ENCODE measurements around the gene ROR2. TPM values are rescaled to one million over a fixed set of nuclear protein-coding genes. Genes with fewer than 3 reads are reported as not detected.

The ROR2 gene
- total and polyA plus RNA-seq, 2 experiments from 2014 or later, result 8.1 to 18.8 TPM

DNA sequence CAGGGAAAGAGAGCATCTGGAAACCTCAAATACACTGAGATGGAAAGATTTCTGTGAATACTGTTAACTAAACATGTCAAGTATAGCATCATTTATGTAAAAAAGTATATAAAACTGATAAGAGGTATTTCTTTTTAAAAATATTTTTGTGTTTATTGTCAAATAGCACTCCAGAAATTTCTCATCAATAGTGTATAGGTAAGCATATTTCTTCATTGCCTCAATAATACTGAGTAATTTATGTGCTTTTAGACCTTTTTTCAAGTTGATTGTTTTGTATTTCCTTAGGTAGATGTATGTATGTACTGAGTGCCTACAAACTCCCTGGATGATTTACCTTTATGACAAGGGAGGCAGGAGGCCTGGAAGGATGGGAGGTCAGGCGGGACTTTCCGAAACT lies 196.3 kb downstream of the ROR2 start (continued):
- TF ChIP-seq, protein P1, sequence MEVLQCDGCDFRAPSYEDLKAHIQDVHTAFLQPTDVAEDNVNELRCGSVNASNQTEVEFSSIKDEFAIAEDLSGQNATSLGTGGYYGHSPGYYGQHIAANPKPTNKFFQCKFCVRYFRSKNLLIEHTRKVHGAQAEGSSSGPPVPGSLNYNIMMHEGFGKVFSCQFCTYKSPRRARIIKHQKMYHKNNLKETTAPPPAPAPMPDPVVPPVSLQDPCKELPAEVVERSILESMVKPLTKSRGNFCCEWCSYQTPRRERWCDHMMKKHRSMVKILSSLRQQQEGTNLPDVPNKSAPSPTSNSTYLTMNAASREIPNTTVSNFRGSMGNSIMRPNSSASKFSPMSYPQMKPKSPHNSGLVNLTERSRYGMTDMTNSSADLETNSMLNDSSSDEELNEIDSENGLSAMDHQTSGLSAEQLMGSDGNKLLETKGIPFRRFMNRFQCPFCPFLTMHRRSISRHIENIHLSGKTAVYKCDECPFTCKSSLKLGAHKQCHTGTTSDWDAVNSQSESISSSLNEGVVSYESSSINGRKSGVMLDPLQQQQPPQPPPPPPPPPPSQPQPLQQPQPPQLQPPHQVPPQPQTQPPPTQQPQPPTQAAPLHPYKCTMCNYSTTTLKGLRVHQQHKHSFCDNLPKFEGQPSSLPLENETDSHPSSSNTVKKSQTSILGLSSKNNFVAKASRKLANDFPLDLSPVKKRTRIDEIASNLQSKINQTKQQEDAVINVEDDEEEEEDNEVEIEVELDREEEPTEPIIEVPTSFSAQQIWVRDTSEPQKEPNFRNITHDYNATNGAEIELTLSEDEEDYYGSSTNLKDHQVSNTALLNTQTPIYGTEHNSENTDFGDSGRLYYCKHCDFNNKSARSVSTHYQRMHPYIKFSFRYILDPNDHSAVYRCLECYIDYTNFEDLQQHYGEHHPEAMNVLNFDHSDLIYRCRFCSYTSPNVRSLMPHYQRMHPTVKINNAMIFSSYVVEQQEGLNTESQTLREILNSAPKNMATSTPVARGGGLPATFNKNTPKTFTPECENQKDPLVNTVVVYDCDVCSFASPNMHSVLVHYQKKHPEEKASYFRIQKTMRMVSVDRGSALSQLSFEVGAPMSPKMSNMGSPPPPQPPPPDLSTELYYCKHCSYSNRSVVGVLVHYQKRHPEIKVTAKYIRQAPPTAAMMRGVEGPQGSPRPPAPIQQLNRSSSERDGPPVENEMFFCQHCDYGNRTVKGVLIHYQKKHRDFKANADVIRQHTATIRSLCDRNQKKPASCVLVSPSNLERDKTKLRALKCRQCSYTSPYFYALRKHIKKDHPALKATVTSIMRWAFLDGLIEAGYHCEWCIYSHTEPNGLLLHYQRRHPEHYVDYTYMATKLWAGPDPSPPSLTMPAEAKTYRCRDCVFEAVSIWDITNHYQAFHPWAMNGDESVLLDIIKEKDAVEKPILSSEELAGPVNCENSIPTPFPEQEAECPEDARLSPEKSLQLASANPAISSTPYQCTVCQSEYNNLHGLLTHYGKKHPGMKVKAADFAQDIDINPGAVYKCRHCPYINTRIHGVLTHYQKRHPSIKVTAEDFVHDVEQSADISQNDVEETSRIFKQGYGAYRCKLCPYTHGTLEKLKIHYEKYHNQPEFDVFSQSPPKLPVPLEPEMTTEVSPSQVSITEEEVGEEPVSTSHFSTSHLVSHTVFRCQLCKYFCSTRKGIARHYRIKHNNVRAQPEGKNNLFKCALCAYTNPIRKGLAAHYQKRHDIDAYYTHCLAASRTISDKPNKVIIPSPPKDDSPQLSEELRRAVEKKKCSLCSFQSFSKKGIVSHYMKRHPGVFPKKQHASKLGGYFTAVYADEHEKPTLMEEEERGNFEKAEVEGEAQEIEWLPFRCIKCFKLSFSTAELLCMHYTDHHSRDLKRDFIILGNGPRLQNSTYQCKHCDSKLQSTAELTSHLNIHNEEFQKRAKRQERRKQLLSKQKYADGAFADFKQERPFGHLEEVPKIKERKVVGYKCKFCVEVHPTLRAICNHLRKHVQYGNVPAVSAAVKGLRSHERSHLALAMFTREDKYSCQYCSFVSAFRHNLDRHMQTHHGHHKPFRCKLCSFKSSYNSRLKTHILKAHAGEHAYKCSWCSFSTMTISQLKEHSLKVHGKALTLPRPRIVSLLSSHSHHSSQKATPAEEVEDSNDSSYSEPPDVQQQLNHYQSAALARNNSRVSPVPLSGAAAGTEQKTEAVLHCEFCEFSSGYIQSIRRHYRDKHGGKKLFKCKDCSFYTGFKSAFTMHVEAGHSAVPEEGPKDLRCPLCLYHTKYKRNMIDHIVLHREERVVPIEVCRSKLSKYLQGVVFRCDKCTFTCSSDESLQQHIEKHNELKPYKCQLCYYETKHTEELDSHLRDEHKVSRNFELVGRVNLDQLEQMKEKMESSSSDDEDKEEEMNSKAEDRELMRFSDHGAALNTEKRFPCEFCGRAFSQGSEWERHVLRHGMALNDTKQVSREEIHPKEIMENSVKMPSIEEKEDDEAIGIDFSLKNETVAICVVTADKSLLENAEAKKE (CRISPR knock-in tag; IDR thresholded peaks at IDR 0.05), result no peak
- no peak for TF ChIP-seq JUNB (IDR thresholded peaks at IDR 0.05; ENCODE audit: unreplicated experiment)
- TF ChIP-seq ZNF114 (CRISPR knock-in tag; IDR thresholded peaks at IDR 0.05), result no peak
- TF ChIP-seq, protein P2, sequence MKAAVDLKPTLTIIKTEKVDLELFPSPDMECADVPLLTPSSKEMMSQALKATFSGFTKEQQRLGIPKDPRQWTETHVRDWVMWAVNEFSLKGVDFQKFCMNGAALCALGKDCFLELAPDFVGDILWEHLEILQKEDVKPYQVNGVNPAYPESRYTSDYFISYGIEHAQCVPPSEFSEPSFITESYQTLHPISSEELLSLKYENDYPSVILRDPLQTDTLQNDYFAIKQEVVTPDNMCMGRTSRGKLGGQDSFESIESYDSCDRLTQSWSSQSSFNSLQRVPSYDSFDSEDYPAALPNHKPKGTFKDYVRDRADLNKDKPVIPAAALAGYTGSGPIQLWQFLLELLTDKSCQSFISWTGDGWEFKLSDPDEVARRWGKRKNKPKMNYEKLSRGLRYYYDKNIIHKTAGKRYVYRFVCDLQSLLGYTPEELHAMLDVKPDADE (IDR thresholded peaks at IDR 0.05), result no peak
- no peak for TF ChIP-seq EZH2phosphoT487 (IDR thresholded peaks at IDR 0.05; ENCODE audit: unreplicated experiment)
- no peak for TF ChIP-seq NANOG (IDR thresholded peaks at IDR 0.05; ENCODE audit: borderline replicate concordance)
- no peak for TF ChIP-seq ZNF331 (CRISPR knock-in tag; IDR thresholded peaks at IDR 0.05; ENCODE audit: low read depth)
- TF ChIP-seq EZH2 (IDR thresholded peaks at IDR 0.05; ENCODE audit: low read depth, unreplicated experiment), result no peak
- TF ChIP-seq STAT1 (IDR thresholded peaks at IDR 0.05; ENCODE audit: unreplicated experiment), result no peak

DNA sequence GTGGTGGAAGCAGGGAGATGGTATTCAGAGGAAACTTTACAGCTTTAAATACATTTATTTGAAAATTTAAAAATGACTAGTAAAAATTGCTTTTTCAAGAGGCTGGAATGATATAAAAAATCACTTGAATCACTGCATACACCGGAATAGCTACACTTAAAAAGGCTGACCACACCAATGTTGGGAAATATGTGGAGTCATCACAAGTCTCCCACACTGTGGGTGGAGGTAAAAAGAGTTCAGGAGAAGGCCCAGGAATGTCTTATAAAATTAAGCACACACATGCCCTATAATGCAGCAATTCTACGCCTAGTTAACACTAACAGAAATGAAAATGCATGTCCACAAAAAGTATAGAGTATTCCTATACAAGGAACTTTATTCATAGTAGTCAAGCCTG lies 198.1 kb downstream of the ROR2 start:
- H3K36me3 ChIP-seq (ENCODE audit: insufficient read depth), result no peaks in the 10 kb centered on the region
- Mint-ChIP-seq H3K4me1 (peaks cover 8% of the 10 kb centered on the region; the same call in 2 of the 3 replicates), H3K27ac (no peak overlapping the region), H3K27me3 (ENCODE audit: insufficient read depth, low read depth, poor library complexity) (peaks cover 2% of the 10 kb centered on the region), H3K9me3 (no peaks in the 10 kb centered on the region), H3K4me3 (no peak overlapping the region), H3K36me3 (ENCODE audit: low read depth) (no peaks in the 10 kb centered on the region; the same call in 2 of the 3 replicates)
- no peaks in the 10 kb centered on the region for H3K79me2 ChIP-seq (replicated peaks; ENCODE audit: insufficient read depth)
- H3K9me2 ChIP-seq (ENCODE audit: insufficient read depth), result no peaks in the 10 kb centered on the region
- H3F3A ChIP-seq (replicated peaks; ENCODE audit: low read depth), result no peaks in the 10 kb centered on the region
- DNase-seq (ENCODE audit: low spot score) (no peak), ATAC-seq (no peak)
- H3K27ac ChIP-seq (ENCODE audit: low read depth), result no peak overlapping the region
- TF ChIP-seq, protein P2 (IDR thresholded peaks at IDR 0.05), result no peak
- TF ChIP-seq EZH2phosphoT487 (IDR thresholded peaks at IDR 0.05; ENCODE audit: unreplicated experiment) (no peak), POLR2AphosphoS5 (IDR thresholded peaks at IDR 0.05; ENCODE audit: low read depth) (no peak), STAT1 (IDR thresholded peaks at IDR 0.05; ENCODE audit: unreplicated experiment) (no peak), CREB1 (CRISPR knock-in tag; IDR thresholded peaks at IDR 0.05; ENCODE audit: low read depth) (no peak)
- no peak overlapping the region for H3K4me2 ChIP-seq
- H4K20me1 ChIP-seq (replicated peaks; ENCODE audit: insufficient read depth), result no peaks in the 10 kb centered on the region
- no peak overlapping the region for H3K4me3 ChIP-seq
- no peaks in the 10 kb centered on the region for H3K27me3 ChIP-seq (ENCODE audit: insufficient read depth)
- H2AFZ ChIP-seq, result no peak overlapping the region
- H3K4me1 ChIP-seq (ENCODE audit: insufficient read depth), result 0 out of 2 replicates have a peak, but pooled peaks cover 4% of the 10 kb centered on the region

Data from GM23338 (cell line).